H9 (cell line): Measurements from ENCODE around the gene UBALD2. TPM values are rescaled to one million over a fixed set of nuclear protein-coding genes. Genes with fewer than 3 reads are reported as not detected.

ENCODE experiments used
- DNase-seq: peaks from one replicate; pipeline ENCODE4 v3.0.0-alpha.2; 2017
- H2AFZ ChIP-seq: one replicate; pipeline ENCODE4 v1.6.1; 2013; ENCODE audit warnings: mild to moderate bottlenecking, low read length, control low read depth, moderate library complexity
- H2AK5ac ChIP-seq: 2 replicates; pipeline ENCODE4 v1.6.1; 2013; ENCODE audit warnings: low read length, control low read depth, mixed read lengths; ENCODE audit not compliant: insufficient read length
- H2BK120ac ChIP-seq: one replicate; pipeline ENCODE4 v1.6.1; 2013; ENCODE audit warnings: low read depth, mild to moderate bottlenecking, low read length, control low read depth, inconsistent platforms; ENCODE audit not compliant: poor library complexity, severe bottlenecking
- H2BK12ac ChIP-seq: 2 replicates; pipeline ENCODE4 v1.6.1; 2013; ENCODE audit warnings: low read length, control low read depth, mixed read lengths, low read depth; ENCODE audit not compliant: insufficient read length
- H2BK15ac ChIP-seq: 2 replicates; pipeline ENCODE4 v1.6.1; 2013; ENCODE audit warnings: low read depth, low read length, control low read depth
- H2BK20ac ChIP-seq: one replicate; pipeline ENCODE4 v1.6.1; 2013; ENCODE audit warnings: low read depth, mild to moderate bottlenecking, low read length, control low read depth, inconsistent platforms; ENCODE audit not compliant: poor library complexity, severe bottlenecking
- H2BK5ac ChIP-seq: 2 replicates; pipeline ENCODE4 v1.6.1; 2013; ENCODE audit warnings: low read length, control low read depth, mixed read lengths; ENCODE audit not compliant: insufficient read length
- H3K14ac ChIP-seq: 2 replicates; pipeline ENCODE4 v1.6.1; 2013; ENCODE audit warnings: low read length, control low read depth; ENCODE audit not compliant: insufficient read depth
- H3K18ac ChIP-seq: 2 replicates; pipeline ENCODE4 v1.6.1; 2013; ENCODE audit warnings: low read depth, mild to moderate bottlenecking, mixed read lengths, low read length, control low read depth; ENCODE audit not compliant: insufficient read length
- H3K23ac ChIP-seq: 2 replicates; pipeline ENCODE4 v1.6.1; 2013; ENCODE audit warnings: low read length, control low read depth, mixed read lengths, low read depth; ENCODE audit not compliant: insufficient read length
- H3K23me2 ChIP-seq: 2 replicates; pipeline ENCODE4 v1.6.1; 2013; ENCODE audit warnings: low read depth, mild to moderate bottlenecking, mixed read lengths, low read length, control low read depth; ENCODE audit not compliant: insufficient read length, poor library complexity, severe bottlenecking
- H3K27ac ChIP-seq: 2 replicates; pipeline ENCODE4 v1.5.1; 2013; ENCODE audit warnings: low read length, control low read depth, mixed read lengths, low read depth; ENCODE audit not compliant: insufficient read length
- H3K27me3 ChIP-seq: 2 replicates; pipeline ENCODE4 v1.6.1; 2013; ENCODE audit warnings: low read length, control low read depth, inconsistent platforms; ENCODE audit not compliant: insufficient read depth
- H3K4ac ChIP-seq: 2 replicates; pipeline ENCODE4 v1.6.1; 2013; ENCODE audit warnings: low read depth, mild to moderate bottlenecking, control low read depth, inconsistent platforms, low read length, moderate library complexity
- H3K4me1 ChIP-seq: 2 replicates; pipeline ENCODE4 v1.6.1; 2013; ENCODE audit warnings: low read length, control low read depth, inconsistent platforms; ENCODE audit not compliant: insufficient read depth
- H3K4me2 ChIP-seq: 2 replicates; pipeline ENCODE4 v1.6.1; 2013; ENCODE audit warnings: low read length, control low read depth, mixed read lengths; ENCODE audit not compliant: insufficient read length, insufficient read depth
- H3K56ac ChIP-seq: 2 replicates; pipeline ENCODE4 v1.6.1; 2013; ENCODE audit warnings: low read depth, mild to moderate bottlenecking, mixed read lengths, low read length, control low read depth; ENCODE audit not compliant: insufficient read length
- H3K79me1 ChIP-seq: 2 replicates; pipeline ENCODE4 v1.6.1; 2013; ENCODE audit warnings: low read depth, mild to moderate bottlenecking, moderate library complexity, low read length, control low read depth, inconsistent platforms; ENCODE audit not compliant: insufficient read depth, poor library complexity, severe bottlenecking
- H3K79me2 ChIP-seq: 2 replicates; pipeline ENCODE4 v1.6.1; 2013; ENCODE audit warnings: low read length, control low read depth, inconsistent platforms; ENCODE audit not compliant: insufficient read depth
- H3K9ac ChIP-seq: 2 replicates; pipeline ENCODE4 v1.6.1; 2013; ENCODE audit warnings: low read length, control low read depth, mixed read lengths; ENCODE audit not compliant: insufficient read length; ENCODE audit errors: extremely low read depth
- H3K9me3 ChIP-seq: one replicate; pipeline ENCODE4 v1.6.1; 2013; ENCODE audit warnings: low read depth, low read length, inconsistent platforms; ENCODE audit not compliant: control insufficient read depth
- H3T11ph ChIP-seq: one replicate; pipeline ENCODE4 v1.6.1; 2013; ENCODE audit warnings: mild to moderate bottlenecking, low read length, control low read depth, inconsistent platforms
- H4K20me1 ChIP-seq: one replicate; pipeline ENCODE4 v1.6.1; 2013; ENCODE audit not compliant: control insufficient read depth, insufficient read length, insufficient read depth
- H4K5ac ChIP-seq: 2 replicates; pipeline ENCODE4 v1.6.1; 2013; ENCODE audit warnings: low read depth, mild to moderate bottlenecking, mixed read lengths, low read length, control low read depth; ENCODE audit not compliant: insufficient read length
- H4K8ac ChIP-seq: replicated peaks from 2 replicates; pipeline ENCODE4 v1.6.1; 2013; ENCODE audit warnings: low read length, control low read depth, mixed read lengths, low read depth; ENCODE audit not compliant: insufficient read length
- H4K91ac ChIP-seq: 2 replicates; pipeline ENCODE4 v1.6.1; 2013; ENCODE audit warnings: low read depth, mild to moderate bottlenecking, moderate library complexity, mixed read lengths, low read length, control low read depth; ENCODE audit not compliant: insufficient read length
- H3K27ac Mint-ChIP-seq, 3 experiments: 2 replicates in 2 of 3; 3 replicates in 1 of 3; pipeline ENCODE4 v1.8.0; 2020 to 2021; ENCODE audit warnings: mixed read lengths in 3 of 3, mild to moderate bottlenecking in 1 of 3, moderate library complexity in 1 of 3
- H3K27me3 Mint-ChIP-seq: 2 replicates; pipeline ENCODE4 v1.8.0; 2021; ENCODE audit warnings: low read depth, mild to moderate bottlenecking, moderate library complexity, mixed read lengths
- H3K36me3 Mint-ChIP-seq, 3 experiments: 2 replicates in 2 of 3; 3 replicates in 1 of 3; pipeline ENCODE4 v1.8.0; 2020 to 2021; ENCODE audit warnings: low read depth in 3 of 3, mixed read lengths in 3 of 3; ENCODE audit not compliant: insufficient read depth in 1 of 3
- H3K4me1 Mint-ChIP-seq, 2 experiments: 2 replicates each; pipeline ENCODE4 v1.8.0; 2020; ENCODE audit warnings: mixed read lengths in 2 of 2
- H3K4me3 Mint-ChIP-seq, 2 experiments: 2 replicates in 1 of 2; 3 replicates in 1 of 2; pipeline ENCODE4 v1.8.0; 2020 to 2021; ENCODE audit warnings: mild to moderate bottlenecking in 2 of 2, mixed read lengths in 2 of 2, moderate library complexity in 1 of 2
- H3K9me3 Mint-ChIP-seq, 2 experiments: 2 replicates in 1 of 2; 3 replicates in 1 of 2; pipeline ENCODE4 v1.8.0; 2020; ENCODE audit warnings: mild to moderate bottlenecking in 2 of 2, mixed read lengths in 2 of 2, moderate library complexity in 1 of 2
- WGBS: extraction: QIAGEN DNeasy Blood & Tissue Kit; methylation state at CpG from one replicate; pipeline ENCODE4 v1.1.7; 2013; ENCODE audit warnings: missing lambda C conversion rate, low lambda C conversion rate, mixed read lengths; ENCODE audit not compliant: insufficient read length; ENCODE audit errors: extremely low coverage; 5-methylcytosine and 5-hydroxymethylcytosine counted together
- total RNA-seq: library from RNA; stranded (reverse); gene quantifications from 2 replicates; pipeline ENCODE4 v1.2.1, GENCODE V29; 2021
- TF ChIP-seq, protein P1 (sequence below): fragments of 200-600 bp; sonication (generic); conservative IDR thresholded peaks from 3 replicates; pipeline ENCODE4 v1.8.0; 2021; ENCODE audit warnings: antibody characterized with exemption, mild to moderate bottlenecking

Gene UBALD2
- total RNA-seq, 1 experiment from 2014 or later, result 25.8 TPM

DNA sequence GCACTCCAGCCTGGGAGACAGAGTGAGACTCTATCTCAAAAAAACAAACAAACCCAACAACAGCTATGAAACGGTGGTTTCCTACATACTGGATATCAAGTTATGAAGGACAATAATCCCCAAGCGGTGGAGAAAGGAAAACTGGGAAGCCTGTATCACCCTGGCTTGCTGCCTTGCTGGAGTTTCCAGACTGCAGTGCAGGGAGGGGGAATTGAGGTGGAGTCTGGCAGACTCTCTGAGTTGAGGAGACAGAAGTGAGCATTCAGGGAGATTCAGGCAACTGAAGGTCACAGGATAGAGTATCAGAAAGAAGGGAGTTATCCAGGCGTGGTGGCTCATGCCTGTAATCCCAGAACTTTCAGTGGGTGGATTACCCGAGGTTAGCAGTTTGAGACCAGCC is 31.0 kb downstream of the UBALD2 start:
- no peak overlapping the region for H2AK5ac ChIP-seq
- no peaks in the 10 kb centered on the region for H4K20me1 ChIP-seq
- no CpG with 5 or more reads among the region's 4 CpGs for WGBS
- no peak overlapping the region for H3K18ac ChIP-seq
- Mint-ChIP-seq H3K4me3 (no peak overlapping the region), H3K27ac (peak overlapping the region in 2 of 3 experiments; percentile 4 to 76; a peak in 2 of 7 replicates), H3K9me3 (no peaks in the 10 kb centered on the region), H3K36me3 (peaks cover 0 to 2% (median 0%) of the 10 kb centered on the region in 3 experiments; a peak in 3 of 7 replicates), H3K4me1 (peaks cover 3% of the 10 kb centered on the region in 2 experiments; a peak in 2 of 4 replicates), H3K27me3 (no peaks in the 10 kb centered on the region)
- no peaks in the 10 kb centered on the region for H3K27me3 ChIP-seq
- H3K79me2 ChIP-seq, result no peaks in the 10 kb centered on the region
- no peaks in the 10 kb centered on the region for H3K9me3 ChIP-seq
- no peak for DNase-seq
- no peak overlapping the region for H4K8ac ChIP-seq
- H2BK15ac ChIP-seq, result no peak overlapping the region
- no peak overlapping the region for H3K9ac ChIP-seq
- H3K23me2 ChIP-seq, result no peaks in the 10 kb centered on the region
- no peak overlapping the region for H3K14ac ChIP-seq
- no peak overlapping the region for H3K23ac ChIP-seq
- no peak overlapping the region for H3K56ac ChIP-seq
- H2BK120ac ChIP-seq, result no peak overlapping the region
- TF ChIP-seq, protein P1, sequence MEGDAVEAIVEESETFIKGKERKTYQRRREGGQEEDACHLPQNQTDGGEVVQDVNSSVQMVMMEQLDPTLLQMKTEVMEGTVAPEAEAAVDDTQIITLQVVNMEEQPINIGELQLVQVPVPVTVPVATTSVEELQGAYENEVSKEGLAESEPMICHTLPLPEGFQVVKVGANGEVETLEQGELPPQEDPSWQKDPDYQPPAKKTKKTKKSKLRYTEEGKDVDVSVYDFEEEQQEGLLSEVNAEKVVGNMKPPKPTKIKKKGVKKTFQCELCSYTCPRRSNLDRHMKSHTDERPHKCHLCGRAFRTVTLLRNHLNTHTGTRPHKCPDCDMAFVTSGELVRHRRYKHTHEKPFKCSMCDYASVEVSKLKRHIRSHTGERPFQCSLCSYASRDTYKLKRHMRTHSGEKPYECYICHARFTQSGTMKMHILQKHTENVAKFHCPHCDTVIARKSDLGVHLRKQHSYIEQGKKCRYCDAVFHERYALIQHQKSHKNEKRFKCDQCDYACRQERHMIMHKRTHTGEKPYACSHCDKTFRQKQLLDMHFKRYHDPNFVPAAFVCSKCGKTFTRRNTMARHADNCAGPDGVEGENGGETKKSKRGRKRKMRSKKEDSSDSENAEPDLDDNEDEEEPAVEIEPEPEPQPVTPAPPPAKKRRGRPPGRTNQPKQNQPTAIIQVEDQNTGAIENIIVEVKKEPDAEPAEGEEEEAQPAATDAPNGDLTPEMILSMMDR, result no peak
- H3K4me1 ChIP-seq, result no peaks in the 10 kb centered on the region
- H3K27ac ChIP-seq, result no peak overlapping the region
- no peak overlapping the region for H2BK5ac ChIP-seq
- H3K79me1 ChIP-seq, result no peaks in the 10 kb centered on the region
- no peak overlapping the region for H2BK12ac ChIP-seq
- H3K4me2 ChIP-seq, result no peak overlapping the region
- H3T11ph ChIP-seq, result no peak overlapping the region
- no peak overlapping the region for H2BK20ac ChIP-seq
- H4K91ac ChIP-seq, result no peak overlapping the region
- H3K4ac ChIP-seq, result no peak overlapping the region
- no peak overlapping the region for H4K5ac ChIP-seq
- H2AFZ ChIP-seq, result no peak overlapping the region
